ENCODE measurements around the gene SEMA5B. TPM values are rescaled to one million over a fixed set of nuclear protein-coding genes. Genes with fewer than 3 reads are reported as not detected.

SEMA5B gene
- total and polyA plus RNA-seq, 4 donors, result 14.2 to 65.5 (median 39.1) TPM

- 96% methylated on average over 6 of the region's 6 CpGs for WGBS (ENCODE audit: insufficient coverage)
- Histone ChIP-seq H3K27me3 (ENCODE audit: control insufficient read depth, insufficient read depth, low read length) (no peaks in the 10 kb centered on the region), H3K36me3 (ENCODE audit: control insufficient read depth, insufficient read depth, low read length) (peaks cover 40% of the 10 kb centered on the region), H3K4me1 (ENCODE audit: control insufficient read depth, insufficient read depth, low read length) (peaks cover 9% of the 10 kb centered on the region), H3K27ac (ENCODE audit: low read depth, low read length) (no peak overlapping the region), H3K4me3 (ENCODE audit: low read depth, low read length) (no peak overlapping the region), H3K9me3 (ENCODE audit: control insufficient read depth, insufficient read depth, low read length) (no peaks in the 10 kb centered on the region)
- DNase-seq (ENCODE audit: low read depth in 4 of 6, low spot score in 6 of 6), result no peak
Observed at GRCh38 chr3:122916580-122916979, 111.0 kb downstream of the SEMA5B start.

GRCh38 chr3:122916084-122916483, 111.5 kb downstream of the SEMA5B start:
- WGBS (ENCODE audit: insufficient coverage), result 100% methylated on average over 1 of the region's 4 CpGs
- peaks cover 9% of the 10 kb centered on the region for H3K4me1 ChIP-seq (ENCODE audit: control insufficient read depth, insufficient read depth, low read length)
- no peaks in the 10 kb centered on the region for H3K9me3 ChIP-seq (ENCODE audit: control insufficient read depth, insufficient read depth, low read length)
- peaks cover 43% of the 10 kb centered on the region for H3K36me3 ChIP-seq (ENCODE audit: control insufficient read depth, insufficient read depth, low read length)
- no peaks in the 10 kb centered on the region for H3K27me3 ChIP-seq (ENCODE audit: control insufficient read depth, insufficient read depth, low read length)
- H3K27ac ChIP-seq (ENCODE audit: low read depth, low read length), result no peak overlapping the region
- H3K4me3 ChIP-seq (ENCODE audit: low read depth, low read length), result no peak overlapping the region
- no peak for DNase-seq (ENCODE audit: low read depth in 4 of 6, low spot score in 6 of 6)

- Histone ChIP-seq H3K4me1 (ENCODE audit: control insufficient read depth, insufficient read depth, low read length) (peaks cover 9% of the 10 kb centered on the region), H3K4me3 (ENCODE audit: low read depth, low read length) (no peak overlapping the region), H3K27ac (ENCODE audit: low read depth, low read length) (no peak overlapping the region), H3K36me3 (ENCODE audit: control insufficient read depth, insufficient read depth, low read length) (peaks cover 43% of the 10 kb centered on the region), H3K9me3 (ENCODE audit: control insufficient read depth, insufficient read depth, low read length) (no peaks in the 10 kb centered on the region), H3K27me3 (ENCODE audit: control insufficient read depth, insufficient read depth, low read length) (no peaks in the 10 kb centered on the region)
- WGBS (ENCODE audit: insufficient coverage), result 93% methylated on average over 12 of the region's 17 CpGs
- DNase-seq (ENCODE audit: low read depth in 4 of 6, low spot score in 6 of 6), result no peak
Observed at GRCh38 chr3:122915300-122916055, 112.1 kb downstream of the SEMA5B start.

GRCh38 chr3:122913539-122914100, 113.9 kb downstream of the SEMA5B start:
- peaks cover 51% of the 10 kb centered on the region for H3K36me3 ChIP-seq (ENCODE audit: control insufficient read depth, insufficient read depth, low read length)
- WGBS (ENCODE audit: insufficient coverage), result 90% methylated on average over 32 of the region's 33 CpGs
- no peak overlapping the region for H3K4me3 ChIP-seq (ENCODE audit: low read depth, low read length)
- peaks cover 1% of the 10 kb centered on the region for H3K4me1 ChIP-seq (ENCODE audit: control insufficient read depth, insufficient read depth, low read length)
- H3K9me3 ChIP-seq (ENCODE audit: control insufficient read depth, insufficient read depth, low read length), result no peaks in the 10 kb centered on the region
- no peaks in the 10 kb centered on the region for H3K27me3 ChIP-seq (ENCODE audit: control insufficient read depth, insufficient read depth, low read length)
- no peak overlapping the region for H3K27ac ChIP-seq (ENCODE audit: low read depth, low read length)
- no peak for DNase-seq (ENCODE audit: low read depth in 4 of 6, low spot score in 6 of 6)

GRCh38 chr3:122912772-122913538, 114.6 kb downstream of the SEMA5B start:
- Histone ChIP-seq H3K4me1 (ENCODE audit: control insufficient read depth, insufficient read depth, low read length) (no peaks in the 10 kb centered on the region), H3K27ac (ENCODE audit: low read depth, low read length) (no peak overlapping the region), H3K9me3 (ENCODE audit: control insufficient read depth, insufficient read depth, low read length) (no peaks in the 10 kb centered on the region), H3K27me3 (ENCODE audit: control insufficient read depth, insufficient read depth, low read length) (no peaks in the 10 kb centered on the region), H3K4me3 (ENCODE audit: low read depth, low read length) (no peak overlapping the region), H3K36me3 (ENCODE audit: control insufficient read depth, insufficient read depth, low read length) (peaks cover 51% of the 10 kb centered on the region)
- WGBS (ENCODE audit: insufficient coverage), result 71% methylated on average over 71 of the region's 76 CpGs
- no peak for DNase-seq (ENCODE audit: low read depth in 4 of 6, low spot score in 6 of 6)

- WGBS (ENCODE audit: insufficient coverage), result 92% methylated on average over 14 of the region's 16 CpGs
- DNase-seq (ENCODE audit: low read depth in 4 of 6, low spot score in 6 of 6), result no peak
- Histone ChIP-seq H3K27ac (ENCODE audit: low read depth, low read length) (no peak overlapping the region), H3K9me3 (ENCODE audit: control insufficient read depth, insufficient read depth, low read length) (no peaks in the 10 kb centered on the region), H3K4me3 (ENCODE audit: low read depth, low read length) (no peak overlapping the region), H3K27me3 (ENCODE audit: control insufficient read depth, insufficient read depth, low read length) (no peaks in the 10 kb centered on the region), H3K36me3 (ENCODE audit: control insufficient read depth, insufficient read depth, low read length) (peaks cover 51% of the 10 kb centered on the region), H3K4me1 (ENCODE audit: control insufficient read depth, insufficient read depth, low read length) (no peaks in the 10 kb centered on the region)
Observed at GRCh38 chr3:122911901-122912300, 115.7 kb downstream of the SEMA5B start.

GRCh38 chr3:122908251-122908650, 119.3 kb downstream of the SEMA5B start:
- no peak overlapping the region for H3K4me3 ChIP-seq (ENCODE audit: low read depth, low read length)
- peaks cover 36% of the 10 kb centered on the region for H3K36me3 ChIP-seq (ENCODE audit: control insufficient read depth, insufficient read depth, low read length)
- H3K27ac ChIP-seq (ENCODE audit: low read depth, low read length), result no peak overlapping the region
- no peaks in the 10 kb centered on the region for H3K9me3 ChIP-seq (ENCODE audit: control insufficient read depth, insufficient read depth, low read length)
- peak in 1 of 6 donors; percentile 56 for DNase-seq (ENCODE audit: low read depth in 4 of 6, low spot score in 6 of 6)
- no peaks in the 10 kb centered on the region for H3K27me3 ChIP-seq (ENCODE audit: control insufficient read depth, insufficient read depth, low read length)
- no peaks in the 10 kb centered on the region for H3K4me1 ChIP-seq (ENCODE audit: control insufficient read depth, insufficient read depth, low read length)
- 91% methylated on average over 2 of the region's 3 CpGs for WGBS (ENCODE audit: insufficient coverage)

GRCh38 chr3:122907471-122907870, 120.1 kb downstream of the SEMA5B start:
- Histone ChIP-seq H3K36me3 (ENCODE audit: control insufficient read depth, insufficient read depth, low read length) (peaks cover 28% of the 10 kb centered on the region), H3K9me3 (ENCODE audit: control insufficient read depth, insufficient read depth, low read length) (no peaks in the 10 kb centered on the region)
- 68% methylated on average over 3 of the region's 4 CpGs for WGBS (ENCODE audit: insufficient coverage)

GRCh38 chr3:122903171-122903570, 124.4 kb downstream of the SEMA5B start:
- 37% methylated on average over 2 of the region's 4 CpGs for WGBS (ENCODE audit: insufficient coverage)
- DNase-seq (ENCODE audit: low read depth in 4 of 6, low spot score in 6 of 6), result no peak
- Histone ChIP-seq H3K4me1 (ENCODE audit: control insufficient read depth, insufficient read depth, low read length) (no peaks in the 10 kb centered on the region), H3K27me3 (ENCODE audit: control insufficient read depth, insufficient read depth, low read length) (no peaks in the 10 kb centered on the region), H3K4me3 (ENCODE audit: low read depth, low read length) (no peak overlapping the region), H3K36me3 (ENCODE audit: control insufficient read depth, insufficient read depth, low read length) (no peaks in the 10 kb centered on the region), H3K27ac (ENCODE audit: low read depth, low read length) (no peak overlapping the region), H3K9me3 (ENCODE audit: control insufficient read depth, insufficient read depth, low read length) (no peaks in the 10 kb centered on the region)

More at GRCh38 chr3:122907471-122907870, 120.1 kb downstream of the SEMA5B start:
- H3K4me1 ChIP-seq (ENCODE audit: control insufficient read depth, insufficient read depth, low read length), result no peaks in the 10 kb centered on the region
- H3K27me3 ChIP-seq (ENCODE audit: control insufficient read depth, insufficient read depth, low read length), result no peaks in the 10 kb centered on the region
- no peak overlapping the region for H3K4me3 ChIP-seq (ENCODE audit: low read depth, low read length)
- H3K27ac ChIP-seq (ENCODE audit: low read depth, low read length), result no peak overlapping the region
- no peak for DNase-seq (ENCODE audit: low read depth in 4 of 6, low spot score in 6 of 6)

Data from spinal cord (tissue), 10 donors.